GM12873 (cell line): ENCODE measurements around the gene CHST7.

Experiments
- TF ChIP-seq, protein P1 (sequence below): IDR thresholded peaks from 2 replicates; pipeline ENCODE4 v1.5.1; 2012; ENCODE audit warnings: low read depth, mild to moderate bottlenecking, moderate library complexity, low read length, control low read depth; ENCODE audit not compliant: insufficient read depth; ENCODE audit errors: missing control alignments

Gene CHST7

DNA sequence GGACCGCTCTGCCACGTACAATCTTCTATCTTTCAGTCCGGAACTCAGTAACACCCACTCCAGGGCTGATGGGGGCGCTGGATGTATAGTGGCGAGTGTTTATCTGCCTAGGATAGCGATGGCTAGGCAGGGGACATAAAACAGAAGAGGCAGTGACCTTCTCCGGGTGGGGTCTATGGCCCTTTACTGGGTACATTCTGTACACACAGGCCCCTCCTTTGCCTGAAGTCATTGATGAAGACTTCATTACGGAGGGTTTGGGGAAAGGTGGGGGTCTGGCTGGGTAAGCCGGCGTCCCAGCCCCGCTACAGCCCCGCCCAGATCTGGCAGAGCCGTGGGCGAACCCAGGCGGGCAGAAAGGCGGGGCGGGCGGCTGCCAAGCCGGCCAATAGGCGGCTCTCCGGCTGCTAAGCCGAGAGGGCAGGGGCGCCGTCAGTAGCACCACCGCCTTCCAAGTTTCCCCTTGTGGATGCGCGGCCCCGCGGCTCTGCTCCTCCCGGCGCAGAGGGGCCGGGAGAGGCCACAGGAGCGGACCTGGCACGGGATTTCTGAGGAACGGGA is at the start of gene CHST7:
CHST7 (plus strand) TSS at position 435 of the 561 bp plus-strand sequence. CDS start 167 bp downstream, outside the sequence.
- TF ChIP-seq, protein P1, sequence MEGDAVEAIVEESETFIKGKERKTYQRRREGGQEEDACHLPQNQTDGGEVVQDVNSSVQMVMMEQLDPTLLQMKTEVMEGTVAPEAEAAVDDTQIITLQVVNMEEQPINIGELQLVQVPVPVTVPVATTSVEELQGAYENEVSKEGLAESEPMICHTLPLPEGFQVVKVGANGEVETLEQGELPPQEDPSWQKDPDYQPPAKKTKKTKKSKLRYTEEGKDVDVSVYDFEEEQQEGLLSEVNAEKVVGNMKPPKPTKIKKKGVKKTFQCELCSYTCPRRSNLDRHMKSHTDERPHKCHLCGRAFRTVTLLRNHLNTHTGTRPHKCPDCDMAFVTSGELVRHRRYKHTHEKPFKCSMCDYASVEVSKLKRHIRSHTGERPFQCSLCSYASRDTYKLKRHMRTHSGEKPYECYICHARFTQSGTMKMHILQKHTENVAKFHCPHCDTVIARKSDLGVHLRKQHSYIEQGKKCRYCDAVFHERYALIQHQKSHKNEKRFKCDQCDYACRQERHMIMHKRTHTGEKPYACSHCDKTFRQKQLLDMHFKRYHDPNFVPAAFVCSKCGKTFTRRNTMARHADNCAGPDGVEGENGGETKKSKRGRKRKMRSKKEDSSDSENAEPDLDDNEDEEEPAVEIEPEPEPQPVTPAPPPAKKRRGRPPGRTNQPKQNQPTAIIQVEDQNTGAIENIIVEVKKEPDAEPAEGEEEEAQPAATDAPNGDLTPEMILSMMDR, result peak; percentile 3

GRCh38 chrX:46531442-46531841 is 42.1 kb upstream of the CHST7 start:
- TF ChIP-seq, protein P1, result no peak

DNA sequence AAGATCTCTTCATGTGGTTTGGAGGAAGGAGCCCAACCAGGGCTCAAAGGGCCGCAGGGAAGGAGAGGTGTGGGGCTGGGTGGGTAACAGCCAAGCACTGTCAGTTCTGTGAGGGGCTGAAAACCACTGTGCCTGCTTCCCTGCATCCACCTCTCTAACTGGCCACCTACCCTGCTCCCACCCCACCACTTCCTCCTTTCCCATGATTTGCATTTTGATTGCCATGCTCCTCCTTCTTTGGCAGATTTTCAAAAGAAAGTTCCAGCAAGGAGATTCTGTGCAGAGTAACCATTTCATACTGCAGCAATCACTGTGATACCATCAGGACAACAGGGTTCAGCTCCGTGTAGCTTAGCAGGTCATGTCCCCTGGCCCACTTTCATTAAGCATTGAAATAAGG is 30.1 kb upstream of the CHST7 start:
- TF ChIP-seq, protein P1, result no peak

GRCh38 chrX:46545111-46546005 is 28.2 kb upstream of the CHST7 start, which contains the start of gene ZNF674:
Gene ZNF674, minus strand, starts transcription at chrX:46545421. Its CDS starts 3,334 bp downstream, at chrX:46542087.
- TF ChIP-seq, protein P1, result peak; percentile 49

DNA sequence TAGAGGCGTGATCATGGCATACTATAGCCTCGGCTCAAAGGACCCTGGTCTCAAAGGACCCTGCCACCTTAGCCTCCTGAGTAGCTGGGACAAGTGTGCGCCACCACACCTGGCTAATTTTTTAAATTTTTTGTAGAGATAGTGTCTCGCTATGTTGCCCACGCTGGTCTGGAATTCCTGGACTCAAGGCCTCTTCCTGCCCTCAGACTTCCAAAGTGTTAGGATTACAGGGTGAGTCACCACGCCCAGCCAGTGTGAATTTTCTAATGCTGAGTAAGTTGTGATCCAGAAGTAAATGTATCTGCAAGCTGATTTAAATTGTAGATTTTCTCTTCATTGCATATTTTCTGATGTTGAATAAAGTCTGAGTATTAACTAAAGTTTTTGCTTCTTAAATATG is 25.7 kb upstream of the CHST7 start:
- TF ChIP-seq, protein P1, result no peak

GRCh38 chrX:46549914-46550313 is 23.7 kb upstream of the CHST7 start:
- TF ChIP-seq, protein P1, result no peak

- TF ChIP-seq, protein P1, result no peak
Measured at GRCh38 chrX:46551494-46552128, 22.0 kb upstream of the CHST7 start.
